GM18498 (cell line): Measurements from ENCODE around the gene DVL1.
"Not testable (repeated sequence)": the region's sequence is repeated elsewhere in the genome, so short reads cannot be mapped to it uniquely, and the experiment has no call there.

ENCODE experiments used
- ATAC-seq: cut with Tn5 transposase; IDR thresholded peaks from one replicate; pipeline ENCODE4 v1.9.1; 2021; ENCODE audit warnings: mild to moderate bottlenecking, moderate library complexity; ENCODE audit not compliant: unreplicated experiment

The DVL1 gene

DNA sequence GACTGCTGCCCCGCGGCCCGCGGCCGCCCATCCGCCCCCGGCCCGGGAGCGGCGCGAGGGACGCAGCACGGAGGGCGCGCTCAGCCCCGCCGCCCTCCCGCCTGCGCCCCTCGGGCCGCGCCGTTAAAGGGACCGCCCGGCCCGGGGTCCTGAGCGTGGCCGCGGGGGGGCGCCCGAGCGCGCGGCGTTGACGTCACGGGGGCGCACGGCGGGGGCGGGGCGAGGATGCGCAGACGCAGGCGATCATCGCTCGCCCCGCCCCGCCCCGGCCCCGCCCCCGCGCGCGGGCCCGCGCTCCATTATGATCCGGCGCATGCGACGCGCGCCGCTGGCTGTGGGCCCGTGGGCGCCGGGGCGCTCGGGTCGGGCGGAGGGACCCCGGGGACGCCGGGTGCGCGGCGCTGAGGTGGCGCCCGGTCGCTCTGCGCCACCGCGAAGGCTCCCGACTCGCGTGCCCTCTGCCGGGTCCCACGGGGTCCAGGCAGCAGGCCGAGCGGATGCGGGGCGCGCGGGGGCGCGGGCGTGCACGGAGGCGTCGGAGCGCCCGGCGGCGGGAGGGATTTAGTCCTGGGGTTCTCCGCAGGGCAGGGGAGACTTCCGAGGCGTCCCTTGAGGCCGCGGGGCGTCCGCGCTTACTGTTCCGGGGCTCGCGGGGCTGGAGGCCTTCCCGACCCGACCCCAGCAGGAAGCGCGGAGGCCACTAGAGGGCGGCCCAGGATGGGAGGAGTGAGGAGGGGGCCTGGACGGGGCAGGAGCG, at the start of gene DVL1:
DVL1 (minus strand) TSS at position 163 of the 757 bp plus-strand sequence. CDS start 353 bp downstream, outside the sequence.
- peak; percentile 75 for ATAC-seq

DNA sequence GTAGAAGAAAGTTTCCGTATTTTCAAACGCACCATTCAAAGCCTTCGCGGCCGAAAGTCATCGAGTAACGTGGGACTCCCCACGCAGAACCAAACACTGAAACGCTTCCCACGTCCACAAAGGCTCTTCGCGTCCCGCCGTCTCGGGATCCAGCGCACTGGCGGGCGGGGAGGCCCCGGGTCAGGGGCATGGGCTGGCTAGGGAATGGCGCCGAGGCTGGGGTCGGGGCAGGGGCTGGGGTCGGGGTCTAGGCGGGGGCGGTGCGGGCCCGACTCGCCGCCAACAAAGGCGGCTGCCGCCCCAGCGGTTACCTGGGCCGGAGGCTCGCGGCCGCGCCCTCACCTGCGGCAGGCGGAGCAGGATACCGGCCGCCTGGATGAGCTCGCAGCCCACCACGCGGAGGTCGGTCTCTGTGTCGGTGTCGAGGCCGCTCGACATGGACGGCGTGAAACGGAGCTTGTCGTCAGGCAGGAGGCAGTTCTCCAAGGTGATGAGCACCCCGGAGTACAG, 49.5 kb upstream of the DVL1 start:
- ATAC-seq = peak; percentile 25

- no peak for ATAC-seq
These were observed 48.8 kb upstream of the DVL1 start for GRCh38 chr1:1397839-1398523.

DNA sequence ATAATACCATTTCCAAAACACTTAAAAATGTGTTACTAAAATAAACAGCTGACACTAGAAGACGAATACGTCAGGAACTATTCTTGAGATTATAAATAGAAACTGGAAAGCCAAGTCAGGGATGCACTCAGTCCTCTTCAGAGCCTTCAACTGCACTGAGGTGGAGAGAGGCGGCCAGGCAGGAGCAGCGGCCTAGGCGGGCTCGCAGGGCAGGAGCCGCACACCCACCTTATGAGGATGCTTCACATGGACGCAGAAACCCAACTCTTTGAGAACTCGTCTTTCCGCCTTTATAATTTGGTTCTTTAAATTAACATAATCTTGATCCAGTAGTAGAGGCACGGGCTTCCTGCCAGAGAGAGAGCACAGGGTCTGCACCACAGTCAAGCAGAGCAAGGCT, 45.9 kb upstream of the DVL1 start:
- no peak for ATAC-seq

DNA sequence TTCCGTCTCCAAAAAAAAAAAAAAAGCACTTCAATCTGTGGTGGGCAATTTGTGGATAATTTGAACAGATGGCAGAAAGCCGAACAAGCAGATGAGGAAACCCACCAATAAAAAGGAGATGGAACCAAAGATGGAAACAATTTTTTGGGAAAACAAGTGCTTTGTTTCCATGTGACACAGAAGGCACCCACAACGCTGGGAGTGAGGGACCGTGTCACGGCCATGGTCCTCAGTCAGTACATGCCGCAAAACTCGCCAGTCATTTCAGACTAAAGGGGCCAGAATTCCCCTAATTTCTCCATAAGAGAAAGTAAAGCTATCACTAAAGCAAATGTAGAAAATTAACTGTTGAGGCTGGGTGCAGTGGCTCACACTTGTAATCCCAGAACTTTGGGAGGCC, 44.9 kb upstream of the DVL1 start:
- no peak for ATAC-seq

- ATAC-seq = no peak
These were observed 44.2 kb upstream of the DVL1 start for GRCh38 chr1:1393428-1393827.

DNA sequence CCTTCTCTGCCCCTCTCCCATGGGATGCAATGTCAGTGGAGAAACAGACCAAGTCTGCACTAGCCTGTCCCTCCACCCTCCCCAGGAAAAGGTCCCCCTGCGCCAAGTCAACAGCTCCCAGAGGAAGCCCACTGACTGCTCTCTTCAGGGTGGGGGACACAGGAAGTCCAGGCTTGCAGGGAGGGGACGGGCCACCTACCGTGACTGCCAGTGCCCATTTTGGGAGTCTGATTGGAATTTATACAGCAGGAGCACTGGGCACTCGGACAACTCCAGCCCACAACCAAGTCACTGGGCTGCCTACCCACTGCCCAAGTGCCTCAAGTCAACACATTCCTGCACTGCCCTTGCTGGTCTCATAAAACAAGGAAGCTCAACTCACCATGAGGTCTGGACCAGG, 43.8 kb upstream of the DVL1 start:
- ATAC-seq = no peak

GRCh38 chr1:1391225-1391624, 42.0 kb upstream of the DVL1 start:
- ATAC-seq = no peak

GRCh38 chr1:1390675-1391074, 41.5 kb upstream of the DVL1 start:
- no peak for ATAC-seq

GRCh38 chr1:1388078-1388472, 38.9 kb upstream of the DVL1 start:
- ATAC-seq = no peak

GRCh38 chr1:1387098-1388077, 38.2 kb upstream of the DVL1 start:
- no peak for ATAC-seq

DNA sequence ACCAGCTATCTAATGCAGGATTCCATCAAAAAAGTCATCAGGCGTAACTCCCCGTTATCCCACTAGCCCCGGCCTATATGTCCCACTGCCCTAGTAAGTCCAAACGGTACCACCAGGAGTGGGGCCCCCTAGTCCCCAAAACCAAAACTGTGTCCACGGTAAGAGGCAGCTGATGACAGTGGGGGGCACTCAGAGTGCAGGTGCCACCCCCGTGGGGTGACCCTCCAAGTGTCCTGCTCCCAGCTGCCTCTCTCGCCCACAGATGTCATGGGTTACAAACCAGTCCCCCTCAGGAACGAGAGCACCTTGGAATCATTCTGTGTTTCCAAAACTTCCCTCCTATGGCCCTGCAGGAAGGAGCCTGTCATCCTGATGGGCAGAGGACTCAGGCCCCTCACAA, 36.7 kb upstream of the DVL1 start:
- ATAC-seq = no peak

- not testable (repeated sequence) for ATAC-seq
These were observed 36.1 kb upstream of the DVL1 start for GRCh38 chr1:1385339-1385738.

DNA sequence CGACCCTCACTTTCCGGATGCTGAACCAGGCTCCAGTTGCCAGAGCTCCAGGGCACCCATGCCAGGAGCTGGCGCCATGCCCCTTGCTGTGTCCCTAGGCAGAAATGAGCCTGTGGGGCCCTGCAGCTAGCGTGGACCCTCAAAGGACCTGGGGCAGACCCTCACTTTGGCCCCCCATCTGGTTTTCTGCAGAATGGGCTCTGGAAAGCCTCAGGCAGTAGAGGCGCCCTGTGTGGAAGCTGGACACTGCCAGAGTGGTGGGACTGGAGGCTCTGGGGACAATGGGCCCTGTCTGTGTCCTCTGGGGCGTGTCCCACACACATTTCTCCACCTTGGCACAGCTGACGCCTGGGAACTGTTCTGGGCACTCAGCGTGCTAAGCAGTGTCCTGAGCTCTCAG, 32.1 kb upstream of the DVL1 start:
- ATAC-seq = no peak

DNA sequence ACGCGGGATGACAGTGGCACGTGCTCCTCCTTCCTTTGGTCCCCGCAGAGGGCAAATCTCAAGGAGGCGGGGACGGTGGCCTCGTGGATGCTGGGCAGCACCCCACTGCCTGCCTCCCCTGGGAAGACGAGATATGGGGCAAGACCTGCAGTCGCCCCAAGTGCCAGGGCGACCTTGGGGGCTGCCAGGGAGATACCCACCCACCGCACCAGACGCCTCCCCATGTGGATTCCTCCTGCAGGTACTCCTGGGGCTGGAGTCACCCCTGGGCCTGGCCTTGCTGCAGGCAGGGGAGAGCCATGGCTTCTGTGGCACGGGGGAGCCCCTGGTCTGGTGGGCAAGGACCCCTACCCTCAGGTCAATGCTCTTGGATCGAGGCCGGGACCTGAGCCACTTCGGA, 31.6 kb upstream of the DVL1 start:
- ATAC-seq = no peak

GRCh38 chr1:1377540-1378205, 28.5 kb upstream of the DVL1 start:
- no peak for ATAC-seq

DNA sequence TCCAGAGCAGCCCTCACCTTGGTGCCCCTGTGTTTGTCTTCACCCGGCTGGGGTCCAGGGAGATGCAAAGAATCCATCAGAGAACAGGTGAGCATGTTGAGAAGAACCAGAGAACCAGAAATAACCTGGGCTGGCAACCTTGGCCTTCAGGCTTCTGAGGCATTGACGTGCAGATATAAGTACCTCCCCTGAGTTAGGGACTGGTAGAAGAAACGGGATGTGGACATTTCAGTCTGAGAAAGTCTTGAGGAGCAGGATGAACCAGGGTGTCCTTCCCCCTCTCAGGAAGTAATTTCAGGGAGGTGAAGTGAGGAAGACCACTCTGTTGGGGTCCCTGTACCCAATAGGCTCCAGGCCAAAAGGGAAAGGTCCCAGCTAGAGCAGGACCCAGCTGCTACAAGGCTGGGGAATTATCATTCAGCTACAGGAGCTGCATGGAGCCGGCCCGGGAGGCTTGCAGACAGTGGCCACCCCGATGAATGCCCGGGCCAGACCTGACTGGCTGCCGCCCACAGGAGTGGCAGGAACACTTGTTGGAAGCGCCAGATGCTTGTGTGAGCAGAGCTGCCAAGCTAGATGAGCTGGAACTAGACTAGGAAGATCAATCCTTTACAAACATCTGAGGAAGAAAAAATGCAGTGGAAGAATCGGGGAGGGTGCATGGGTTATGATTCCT, 27.5 kb upstream of the DVL1 start:
- no peak for ATAC-seq

- peak; percentile 85 for ATAC-seq
These were observed 25.9 kb upstream of the DVL1 start, which contains the start of gene AURKAIP1 for GRCh38 chr1:1374929-1375662. TSS of gene AURKAIP1 (minus strand) at chr1:1375207. CDS start at chr1:1374756, 451 bp downstream.

DNA sequence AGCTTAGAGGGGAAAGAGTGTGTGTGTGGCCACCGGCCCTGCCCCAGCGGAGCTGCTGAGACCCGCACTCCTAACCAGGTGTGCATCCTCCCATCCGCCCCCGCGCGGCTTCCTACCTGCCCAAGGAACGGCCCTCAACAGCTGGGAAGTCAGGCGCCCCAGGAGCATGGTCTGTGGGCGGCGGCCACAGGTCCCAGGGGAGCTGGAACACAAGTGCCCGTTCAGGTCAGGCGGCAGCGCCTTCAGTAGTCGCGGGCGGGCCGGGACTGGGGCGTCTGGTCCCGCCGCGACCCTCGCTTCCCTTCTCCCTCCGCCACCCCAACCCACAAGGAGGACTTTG, 25.3 kb upstream of the DVL1 start:
- ATAC-seq = no peak
